Mesenchymal stem cell (in vitro differentiated cells and primary cell): ENCODE results near the gene PNO1.

Experiments
- DNase-seq: peaks from one replicate; pipeline ENCODE4 v3.0.0-alpha.2; 2013
- H2AFZ ChIP-seq: one replicate; pipeline ENCODE4 v1.6.1; 2013; ENCODE audit warnings: low read depth, mild to moderate bottlenecking, control low read depth, inconsistent platforms, low read length, moderate library complexity
- H2AK5ac ChIP-seq: 2 replicates; pipeline ENCODE4 v1.6.1; 2013; ENCODE audit warnings: low read length, moderate library complexity, mild to moderate bottlenecking, inconsistent platforms; ENCODE audit not compliant: severe bottlenecking
- H2BK120ac ChIP-seq: one replicate; pipeline ENCODE4 v1.6.1; 2013; ENCODE audit warnings: low read depth, mild to moderate bottlenecking, inconsistent platforms, low read length, moderate library complexity
- H2BK12ac ChIP-seq, 2 experiments: one replicate each; pipeline ENCODE4 v1.6.1; 2013; ENCODE audit warnings: inconsistent platforms in 2 of 2, low read length in 2 of 2, mild to moderate bottlenecking in 2 of 2, moderate library complexity in 2 of 2, control low read depth in 1 of 2
- H2BK15ac ChIP-seq: one replicate; pipeline ENCODE4 v1.6.1; 2013; ENCODE audit warnings: mild to moderate bottlenecking, low read depth, inconsistent platforms; ENCODE audit not compliant: poor library complexity, severe bottlenecking
- H2BK5ac ChIP-seq: 2 replicates; pipeline ENCODE4 v1.6.1; 2013; ENCODE audit warnings: low read depth, mild to moderate bottlenecking, low read length, control low read depth, inconsistent platforms; ENCODE audit not compliant: poor library complexity, severe bottlenecking
- H3K14ac ChIP-seq, 2 experiments: one replicate each; pipeline ENCODE4 v1.6.1; 2013; ENCODE audit warnings: inconsistent platforms in 2 of 2, low read length in 2 of 2, control low read depth in 1 of 2, mild to moderate bottlenecking in 1 of 2, moderate library complexity in 1 of 2
- H3K18ac ChIP-seq, 2 experiments: one replicate each; pipeline ENCODE4 v1.6.1; 2013; ENCODE audit warnings: inconsistent platforms in 2 of 2, low read length in 2 of 2, control low read depth in 1 of 2, low read depth in 1 of 2, mild to moderate bottlenecking in 1 of 2
- H3K23ac ChIP-seq, 2 experiments: one replicate each; pipeline ENCODE4 v1.6.1; 2013; ENCODE audit warnings: inconsistent platforms in 2 of 2, low read length in 2 of 2, mild to moderate bottlenecking in 2 of 2, moderate library complexity in 2 of 2, control low read depth in 1 of 2
- H3K27ac ChIP-seq: 2 replicates; pipeline ENCODE4 v1.5.1; 2013; ENCODE audit warnings: mild to moderate bottlenecking, moderate library complexity, low read length, control low read depth, inconsistent platforms; ENCODE audit not compliant: poor library complexity, severe bottlenecking
- H3K27me3 ChIP-seq, 2 experiments: 2 replicates each; pipeline versions ENCODE4 v1.6.1 to v1.7.0; 2013; ENCODE audit warnings: low read length in 2 of 2, mild to moderate bottlenecking in 2 of 2, moderate library complexity in 2 of 2, control low read depth in 1 of 2, inconsistent platforms in 1 of 2; ENCODE audit not compliant: control insufficient read depth in 1 of 2, insufficient read depth in 1 of 2
- H3K36me3 ChIP-seq, 2 experiments: 2 replicates each; pipeline versions ENCODE4 v1.6.1 to v1.7.0; 2013; ENCODE audit warnings: low read length in 2 of 2, control low read depth in 1 of 2, inconsistent platforms in 1 of 2, low read depth in 1 of 2, mild to moderate bottlenecking in 1 of 2; ENCODE audit not compliant: insufficient read depth in 2 of 2, control insufficient read depth in 1 of 2
- H3K4ac ChIP-seq, 2 experiments: one replicate each; pipeline ENCODE4 v1.6.1; 2013; ENCODE audit warnings: inconsistent platforms in 2 of 2, low read length in 2 of 2, mild to moderate bottlenecking in 2 of 2, moderate library complexity in 2 of 2, control low read depth in 1 of 2, low read depth in 1 of 2
- H3K4me1 ChIP-seq: 2 replicates; pipeline ENCODE4 v1.6.1; 2013; ENCODE audit warnings: low read depth, low read length, control low read depth; ENCODE audit not compliant: control insufficient read depth, insufficient read depth
- H3K4me2 ChIP-seq: 2 replicates; pipeline ENCODE4 v1.6.1; 2013; ENCODE audit warnings: low read length, mild to moderate bottlenecking, inconsistent platforms; ENCODE audit not compliant: poor library complexity, severe bottlenecking
- H3K4me3 ChIP-seq, 2 experiments: 2 replicates each; pipeline versions ENCODE4 v1.5.1 to v1.7.0; 2013; ENCODE audit warnings: low read length in 2 of 2, mild to moderate bottlenecking in 2 of 2, control low read depth in 1 of 2, low read depth in 1 of 2; ENCODE audit not compliant: insufficient read depth in 1 of 2
- H3K79me1 ChIP-seq: replicated peaks from 2 replicates; pipeline ENCODE4 v1.6.1; 2013; ENCODE audit warnings: mild to moderate bottlenecking, control low read depth, low read length, inconsistent platforms; ENCODE audit not compliant: poor library complexity, severe bottlenecking
- H3K9ac ChIP-seq: 2 replicates; pipeline ENCODE4 v1.7.0; 2013; ENCODE audit warnings: mild to moderate bottlenecking, low read length, moderate library complexity
- H3K9me3 ChIP-seq: 2 replicates; pipeline ENCODE4 v1.7.0; 2013; ENCODE audit warnings: mild to moderate bottlenecking, low read length; ENCODE audit not compliant: control insufficient read depth
- H4K8ac ChIP-seq: one replicate; pipeline ENCODE4 v1.6.1; 2013; ENCODE audit warnings: inconsistent platforms, mild to moderate bottlenecking, low read length, moderate library complexity
- H4K91ac ChIP-seq: one replicate; pipeline ENCODE4 v1.6.1; 2013; ENCODE audit warnings: mild to moderate bottlenecking, low read length, inconsistent platforms
- WGBS: methylation state at CpG from one replicate; pipeline ENCODE4 v1.1.7; 2013; ENCODE audit warnings: mixed read lengths; 5-methylcytosine and 5-hydroxymethylcytosine counted together

Gene PNO1

DNA sequence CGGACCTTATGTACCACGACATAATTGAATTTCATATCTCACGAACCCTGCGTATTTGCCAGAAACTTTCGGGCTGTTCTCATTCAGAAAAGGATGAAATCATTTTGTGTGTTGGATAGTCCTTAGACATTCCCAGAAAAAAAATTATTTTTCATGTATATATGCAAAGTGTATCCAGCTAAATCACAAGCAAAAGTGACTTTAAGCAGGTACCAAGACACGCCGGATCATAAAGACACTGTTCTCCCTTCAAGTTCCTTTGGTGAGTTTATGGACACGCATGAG lies 35.1 kb upstream of the PNO1 start:
- H3K4me3 ChIP-seq = peak overlapping the region in 1 of 2 experiments; percentile 15
- no peak overlapping the region for H2BK120ac ChIP-seq
- H3K27ac ChIP-seq = no peak overlapping the region
- H4K91ac ChIP-seq = no peak overlapping the region
- WGBS = 84% methylated on average over 3 of the region's 8 CpGs
- H4K8ac ChIP-seq = no peak overlapping the region
- no peak overlapping the region for H2BK15ac ChIP-seq
- H3K4me2 ChIP-seq = peak overlapping the region; percentile 17
- peak overlapping the region; percentile 69 for H3K9ac ChIP-seq
- H3K79me1 ChIP-seq = no peaks in the 10 kb centered on the region
- no peak overlapping the region for H2BK12ac ChIP-seq
- no peaks in the 10 kb centered on the region for H3K36me3 ChIP-seq
- no peak overlapping the region for H2BK5ac ChIP-seq
- H3K18ac ChIP-seq = no peak overlapping the region
- no peaks in the 10 kb centered on the region for H3K9me3 ChIP-seq
- H3K4ac ChIP-seq = no peak overlapping the region
- DNase-seq = no peak
- no peaks in the 10 kb centered on the region for H3K4me1 ChIP-seq
- H2AFZ ChIP-seq = no peak overlapping the region
- no peak overlapping the region for H2AK5ac ChIP-seq
- H3K14ac ChIP-seq = no peak overlapping the region
- H3K27me3 ChIP-seq = no peaks in the 10 kb centered on the region
- H3K23ac ChIP-seq = no peak overlapping the region

DNA sequence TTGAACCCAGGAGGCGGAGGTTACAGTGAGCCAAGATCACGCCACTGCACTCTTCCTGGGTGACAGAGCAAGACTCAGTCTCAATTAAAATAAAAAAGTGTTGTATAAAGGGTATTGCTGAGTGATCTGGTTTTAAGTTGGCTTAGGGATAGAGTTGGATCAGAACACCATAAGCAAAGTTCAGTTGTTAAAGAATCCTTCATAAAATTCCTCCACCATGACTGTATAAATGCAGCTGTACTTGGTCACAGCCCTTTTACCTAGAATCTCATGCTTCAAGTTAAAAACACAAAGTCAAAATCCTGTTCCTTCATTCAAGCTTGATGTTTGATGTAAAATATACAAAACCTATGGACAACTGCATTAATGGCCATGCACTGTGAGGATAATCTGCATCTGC lies 33.4 kb upstream of the PNO1 start:
- no peak overlapping the region for H2AK5ac ChIP-seq
- H3K4me2 ChIP-seq = no peak overlapping the region
- no peak overlapping the region for H3K23ac ChIP-seq
- no peaks in the 10 kb centered on the region for H3K4me1 ChIP-seq
- no peak overlapping the region for H3K27ac ChIP-seq
- H3K18ac ChIP-seq = no peak overlapping the region
- no peak overlapping the region for H3K4me3 ChIP-seq
- H3K9ac ChIP-seq = no peak overlapping the region
- no peak overlapping the region for H2BK12ac ChIP-seq
- H2BK120ac ChIP-seq = no peak overlapping the region
- H2AFZ ChIP-seq = no peak overlapping the region
- no peak overlapping the region for H3K14ac ChIP-seq
- DNase-seq = no peak
- 100% methylated on average over 2 of the region's 2 CpGs for WGBS
- no peak overlapping the region for H4K8ac ChIP-seq
- H2BK5ac ChIP-seq = no peak overlapping the region
- H3K27me3 ChIP-seq = no peaks in the 10 kb centered on the region
- no peaks in the 10 kb centered on the region for H3K9me3 ChIP-seq
- H3K36me3 ChIP-seq = no peaks in the 10 kb centered on the region
- no peak overlapping the region for H2BK15ac ChIP-seq
- H3K79me1 ChIP-seq = no peaks in the 10 kb centered on the region
- H3K4ac ChIP-seq = no peak overlapping the region
- H4K91ac ChIP-seq = no peak overlapping the region

DNA sequence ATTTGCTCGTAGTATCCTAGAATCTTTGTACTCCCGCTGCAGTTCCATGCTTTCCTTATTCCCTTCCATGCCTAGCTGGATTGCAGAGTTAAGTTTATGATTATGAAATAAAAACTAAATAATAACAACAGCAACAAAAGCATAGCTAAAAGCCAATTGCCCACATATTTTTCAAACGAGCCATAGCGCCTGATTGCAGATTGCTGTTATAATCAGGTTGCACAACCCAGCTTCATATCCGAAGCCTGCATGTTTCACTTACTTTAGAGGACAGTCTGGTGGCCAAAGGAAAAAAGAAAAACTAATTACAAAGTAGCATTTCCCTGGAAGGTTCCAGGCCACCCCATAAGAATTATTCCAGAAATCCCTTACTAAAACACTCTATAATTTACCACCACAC lies 31.9 kb upstream of the PNO1 start:
- H3K18ac ChIP-seq = no peak overlapping the region
- H2BK120ac ChIP-seq = no peak overlapping the region
- H3K4me3 ChIP-seq = no peak overlapping the region
- H2BK12ac ChIP-seq = no peak overlapping the region
- H2AFZ ChIP-seq = no peak overlapping the region
- no peak overlapping the region for H2BK5ac ChIP-seq
- H2BK15ac ChIP-seq = no peak overlapping the region
- no peak for DNase-seq
- H3K9me3 ChIP-seq = no peaks in the 10 kb centered on the region
- no peak overlapping the region for H4K91ac ChIP-seq
- H3K79me1 ChIP-seq = no peaks in the 10 kb centered on the region
- no peak overlapping the region for H3K27ac ChIP-seq
- H3K4me2 ChIP-seq = no peak overlapping the region
- no peak overlapping the region for H3K4ac ChIP-seq
- 98% methylated on average over 3 of the region's 5 CpGs for WGBS
- H3K4me1 ChIP-seq = no peaks in the 10 kb centered on the region
- H3K23ac ChIP-seq = no peak overlapping the region
- H3K36me3 ChIP-seq = peaks cover 0 to 3% of the 10 kb centered on the region in 2 experiments
- no peak overlapping the region for H3K9ac ChIP-seq
- H4K8ac ChIP-seq = no peak overlapping the region
- no peaks in the 10 kb centered on the region for H3K27me3 ChIP-seq
- no peak overlapping the region for H3K14ac ChIP-seq
- no peak overlapping the region for H2AK5ac ChIP-seq

DNA sequence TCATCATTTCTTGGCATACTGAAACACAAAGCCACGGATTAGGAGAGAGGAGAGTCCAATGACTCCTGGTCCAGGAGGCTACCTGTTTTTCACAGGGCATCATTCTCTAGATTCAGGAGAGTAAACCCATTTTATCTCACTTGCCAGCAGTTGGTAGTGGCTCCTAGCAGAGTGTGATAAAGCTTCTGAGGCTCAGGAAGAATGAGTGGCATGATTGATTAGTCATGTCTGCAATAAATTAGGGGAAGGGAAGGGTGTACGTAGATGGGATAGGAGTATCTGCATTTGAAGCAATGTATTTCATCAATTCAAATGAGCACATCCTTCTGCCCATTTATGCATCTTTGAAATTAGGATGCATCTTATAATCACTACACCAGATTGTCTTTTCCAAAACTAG lies 31.1 kb upstream of the PNO1 start:
- Histone ChIP-seq H3K4me3 (no peak overlapping the region), H2AFZ (no peak overlapping the region), H2AK5ac (no peak overlapping the region), H3K23ac (no peak overlapping the region), H2BK12ac (no peak overlapping the region), H3K18ac (no peak overlapping the region), H3K36me3 (peaks cover 3 to 6% of the 10 kb centered on the region in 2 experiments), H3K4me2 (no peak overlapping the region), H4K91ac (no peak overlapping the region), H3K27ac (no peak overlapping the region), H3K4ac (no peak overlapping the region), H4K8ac (no peak overlapping the region), H2BK5ac (no peak overlapping the region), H2BK15ac (no peak overlapping the region), H3K9ac (no peak overlapping the region), H3K9me3 (no peaks in the 10 kb centered on the region), H3K14ac (no peak overlapping the region), H3K79me1 (no peaks in the 10 kb centered on the region), H3K27me3 (no peaks in the 10 kb centered on the region), H3K4me1 (no peaks in the 10 kb centered on the region), H2BK120ac (no peak overlapping the region)
- no peak for DNase-seq
- WGBS = 81% methylated on average over 1 of the region's 2 CpGs
